AG09319 (cell line): ENCODE data around the gene AOC3.
"Not testable (repeated sequence)": the region's sequence is repeated elsewhere in the genome, so short reads cannot be mapped to it uniquely, and the experiment has no call there.

Source experiments
- DNase-seq: peaks from one replicate; pipeline ENCODE4 v3.0.0-alpha.2; 2010; ENCODE audit warnings: low read depth; ENCODE audit errors: extremely low read depth
- CTCF ChIP-seq: IDR thresholded peaks from 2 replicates; pipeline ENCODE4 v1.5.1; 2011; ENCODE audit warnings: low read depth, mild to moderate bottlenecking, inconsistent platforms, low read length, moderate library complexity

Gene AOC3

GRCh38 chr17:42894283-42895184, 43.5 kb downstream of the AOC3 start:
- no peak for TF ChIP-seq CTCF
- DNase-seq, result no peak

- DNase-seq, result peak; percentile 58
Observed at GRCh38 chr17:42895185-42895555, 44.2 kb downstream of the AOC3 start.

GRCh38 chr17:42898147-42898811, 47.3 kb downstream of the AOC3 start:
- no peak for DNase-seq
- TF ChIP-seq CTCF, result no peak

More at GRCh38 chr17:42895185-42895555, 44.2 kb downstream of the AOC3 start:
- no peak for TF ChIP-seq CTCF

GRCh38 chr17:42899981-42900380, 49.0 kb downstream of the AOC3 start:
- not testable (repeated sequence) for DNase-seq

DNA sequence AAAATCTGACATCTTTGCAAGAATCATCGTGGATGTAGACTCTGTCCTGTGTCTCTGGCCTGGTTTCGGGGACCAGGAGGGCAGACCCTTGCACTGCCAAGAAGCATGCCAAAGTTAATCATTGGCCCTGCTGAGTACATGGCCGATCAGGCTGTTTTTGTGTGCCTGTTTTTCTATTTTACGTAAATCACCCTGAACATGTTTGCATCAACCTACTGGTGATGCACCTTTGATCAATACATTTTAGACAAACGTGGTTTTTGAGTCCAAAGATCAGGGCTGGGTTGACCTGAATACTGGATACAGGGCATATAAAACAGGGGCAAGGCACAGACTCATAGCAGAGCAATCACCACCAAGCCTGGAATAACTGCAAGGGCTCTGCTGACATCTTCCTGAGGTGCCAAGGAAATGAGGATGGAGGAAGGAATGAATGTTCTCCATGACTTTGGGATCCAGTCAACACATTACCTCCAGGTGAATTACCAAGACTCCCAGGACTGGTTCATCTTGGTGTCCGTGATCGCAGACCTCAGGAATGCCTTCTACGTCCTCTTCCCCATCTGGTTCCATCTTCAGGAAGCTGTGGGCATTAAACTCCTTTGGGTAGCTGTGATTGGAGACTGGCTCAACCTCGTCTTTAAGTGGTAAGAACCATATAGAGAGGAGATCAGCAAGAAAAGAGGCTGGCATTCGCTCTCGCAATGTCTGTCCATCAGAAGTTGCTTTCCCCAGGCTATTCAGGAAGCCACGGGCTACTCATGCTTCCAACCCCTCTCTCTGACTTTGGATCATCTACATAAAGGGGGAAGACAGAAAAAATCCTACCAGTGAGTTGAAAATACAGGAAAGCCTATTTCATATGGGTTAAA, 49.7 kb downstream of the AOC3 start, which contains the start of gene G6PC1:
Gene G6PC1, plus strand, starts transcription at position 340 of the 872 bp plus-strand sequence. Its CDS starts 78 bp downstream, at position 418.
- DNase-seq, result no peak
- no peak for TF ChIP-seq CTCF

GRCh38 chr17:42901535-42902229, 50.7 kb downstream of the AOC3 start:
- no peak for TF ChIP-seq CTCF
- no peak for DNase-seq

DNA sequence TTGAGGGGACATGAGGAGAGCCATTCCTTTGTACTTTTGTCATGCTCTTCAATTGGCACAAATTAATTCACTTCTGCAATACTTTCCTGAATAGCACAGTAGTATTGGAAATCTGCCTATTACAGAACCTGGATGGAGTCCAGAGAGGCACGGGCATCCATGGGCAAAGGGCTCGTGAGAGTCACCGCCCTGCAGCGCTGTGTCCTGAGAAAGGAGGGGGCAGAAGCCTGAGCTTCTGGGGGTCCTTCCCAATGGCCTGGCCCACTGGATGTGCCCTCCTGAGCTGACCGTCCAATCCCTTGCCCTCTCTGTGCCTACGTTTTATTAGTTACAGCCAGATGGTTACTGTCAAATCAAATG, 53.1 kb downstream of the AOC3 start:
- no peak for TF ChIP-seq CTCF
- DNase-seq, result no peak
